ENCODE results near the gene VRTN.

The VRTN gene

GRCh38 chr14:74405663-74406062 is 57.4 kb downstream of the VRTN start:
- Histone ChIP-seq H3K9me3 (ENCODE audit: insufficient read depth, low read depth, low read length) (no peaks in the 10 kb centered on the region), H3K79me2 (ENCODE audit: insufficient read depth, low read length) (no peaks in the 10 kb centered on the region), H3K36me3 (ENCODE audit: insufficient read depth, low read length) (no peaks in the 10 kb centered on the region), H4K20me1 (ENCODE audit: insufficient read depth, low read length, poor library complexity, severe bottlenecking) (no peaks in the 10 kb centered on the region), H3K9me2 (replicated peaks; ENCODE audit: low read depth, low read length) (no peaks in the 10 kb centered on the region), H3K4me1 (ENCODE audit: insufficient read depth, low read length, poor library complexity, severe bottlenecking) (peaks cover 25% of the 10 kb centered on the region), H3F3A (ENCODE audit: low read depth) (no peaks in the 10 kb centered on the region), H3K27me3 (ENCODE audit: insufficient read depth, low read length, poor library complexity, severe bottlenecking) (no peaks in the 10 kb centered on the region), H3K9ac (ENCODE audit: low read depth, low read length, poor library complexity, severe bottlenecking) (no peak overlapping the region), H2AFZ (ENCODE audit: low read length) (no peak overlapping the region), H3K4me2 (ENCODE audit: low read depth, low read length, poor library complexity, severe bottlenecking) (no peak overlapping the region), H3K4me3 (ENCODE audit: low read length, poor library complexity, severe bottlenecking) (no peak overlapping the region)
- TF ChIP-seq EZH2phosphoT487 (IDR thresholded peaks at IDR 0.05; ENCODE audit: borderline replicate concordance): no peak
- TF ChIP-seq, protein P1, sequence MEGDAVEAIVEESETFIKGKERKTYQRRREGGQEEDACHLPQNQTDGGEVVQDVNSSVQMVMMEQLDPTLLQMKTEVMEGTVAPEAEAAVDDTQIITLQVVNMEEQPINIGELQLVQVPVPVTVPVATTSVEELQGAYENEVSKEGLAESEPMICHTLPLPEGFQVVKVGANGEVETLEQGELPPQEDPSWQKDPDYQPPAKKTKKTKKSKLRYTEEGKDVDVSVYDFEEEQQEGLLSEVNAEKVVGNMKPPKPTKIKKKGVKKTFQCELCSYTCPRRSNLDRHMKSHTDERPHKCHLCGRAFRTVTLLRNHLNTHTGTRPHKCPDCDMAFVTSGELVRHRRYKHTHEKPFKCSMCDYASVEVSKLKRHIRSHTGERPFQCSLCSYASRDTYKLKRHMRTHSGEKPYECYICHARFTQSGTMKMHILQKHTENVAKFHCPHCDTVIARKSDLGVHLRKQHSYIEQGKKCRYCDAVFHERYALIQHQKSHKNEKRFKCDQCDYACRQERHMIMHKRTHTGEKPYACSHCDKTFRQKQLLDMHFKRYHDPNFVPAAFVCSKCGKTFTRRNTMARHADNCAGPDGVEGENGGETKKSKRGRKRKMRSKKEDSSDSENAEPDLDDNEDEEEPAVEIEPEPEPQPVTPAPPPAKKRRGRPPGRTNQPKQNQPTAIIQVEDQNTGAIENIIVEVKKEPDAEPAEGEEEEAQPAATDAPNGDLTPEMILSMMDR (conservative IDR thresholded peaks at IDR 0.05; ENCODE audit: low read length): no peak

GRCh38 chr14:74407021-74407800 is 58.9 kb downstream of the VRTN start:
- H3K9ac ChIP-seq (ENCODE audit: low read depth, low read length, poor library complexity, severe bottlenecking): no peak overlapping the region

DNA sequence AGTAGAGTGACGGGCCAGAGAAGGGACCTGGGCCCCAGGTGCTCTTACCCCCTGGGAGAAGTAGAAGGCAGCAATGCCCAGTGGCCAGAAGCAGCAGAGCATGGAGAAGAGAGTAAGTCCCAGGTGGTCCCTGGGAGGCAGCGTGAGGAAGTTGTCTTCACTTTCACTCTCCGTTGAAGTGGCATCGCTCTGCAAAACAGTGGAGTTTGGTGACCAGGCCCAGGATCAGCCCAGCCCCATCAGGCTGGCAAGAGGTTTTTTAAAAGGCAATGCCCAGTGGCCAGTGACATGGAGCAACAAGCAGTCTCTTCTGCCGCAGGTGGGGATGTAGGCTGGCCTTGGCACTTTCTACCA is 59.5 kb downstream of the VRTN start:
- Histone ChIP-seq H3K4me2 (ENCODE audit: low read depth, low read length, poor library complexity, severe bottlenecking) (no peak overlapping the region), H3K9ac (ENCODE audit: low read depth, low read length, poor library complexity, severe bottlenecking) (no peak overlapping the region), H3K27me3 (ENCODE audit: insufficient read depth, low read length, poor library complexity, severe bottlenecking) (no peaks in the 10 kb centered on the region), H3K36me3 (ENCODE audit: insufficient read depth, low read length) (no peaks in the 10 kb centered on the region), H3K9me2 (replicated peaks; ENCODE audit: low read depth, low read length) (no peaks in the 10 kb centered on the region), H3K79me2 (ENCODE audit: insufficient read depth, low read length) (no peaks in the 10 kb centered on the region), H3K4me1 (ENCODE audit: insufficient read depth, low read length, poor library complexity, severe bottlenecking) (peaks cover 3% of the 10 kb centered on the region), H3K4me3 (ENCODE audit: low read length, poor library complexity, severe bottlenecking) (no peak overlapping the region), H3F3A (ENCODE audit: low read depth) (no peaks in the 10 kb centered on the region), H2AFZ (ENCODE audit: low read length) (no peak overlapping the region), H4K20me1 (ENCODE audit: insufficient read depth, low read length, poor library complexity, severe bottlenecking) (no peaks in the 10 kb centered on the region), H3K9me3 (ENCODE audit: insufficient read depth, low read depth, low read length) (no peaks in the 10 kb centered on the region)
- no peak for TF ChIP-seq EZH2phosphoT487 (IDR thresholded peaks at IDR 0.05; ENCODE audit: borderline replicate concordance)
- TF ChIP-seq, protein P1 (conservative IDR thresholded peaks at IDR 0.05; ENCODE audit: low read length): no peak

More at GRCh38 chr14:74407021-74407800, 58.9 kb downstream of the VRTN start:
- Histone ChIP-seq H4K20me1 (ENCODE audit: insufficient read depth, low read length, poor library complexity, severe bottlenecking) (no peaks in the 10 kb centered on the region), H3K27me3 (ENCODE audit: insufficient read depth, low read length, poor library complexity, severe bottlenecking) (no peaks in the 10 kb centered on the region), H3K4me1 (ENCODE audit: insufficient read depth, low read length, poor library complexity, severe bottlenecking) (peaks cover 9% of the 10 kb centered on the region), H3K9me3 (ENCODE audit: insufficient read depth, low read depth, low read length) (no peaks in the 10 kb centered on the region), H3K36me3 (ENCODE audit: insufficient read depth, low read length) (no peaks in the 10 kb centered on the region), H3K4me3 (ENCODE audit: low read length, poor library complexity, severe bottlenecking) (no peak overlapping the region), H3K9me2 (replicated peaks; ENCODE audit: low read depth, low read length) (no peaks in the 10 kb centered on the region), H3K4me2 (ENCODE audit: low read depth, low read length, poor library complexity, severe bottlenecking) (no peak overlapping the region), H3K79me2 (ENCODE audit: insufficient read depth, low read length) (no peaks in the 10 kb centered on the region), H2AFZ (ENCODE audit: low read length) (no peak overlapping the region), H3F3A (ENCODE audit: low read depth) (no peaks in the 10 kb centered on the region)
- TF ChIP-seq, protein P1 (conservative IDR thresholded peaks at IDR 0.05; ENCODE audit: low read length): no peak
- TF ChIP-seq EZH2phosphoT487 (IDR thresholded peaks at IDR 0.05; ENCODE audit: borderline replicate concordance): no peak
